ENCODE measurements around the gene NAV2. TPM values are rescaled to one million over a fixed set of nuclear protein-coding genes. Genes with fewer than 3 reads are reported as not detected.

The NAV2 gene
- total and polyA plus RNA-seq, 2 donors (not counting 1 experiment from before 2014, with no cell fraction given): 8.1 to 14.0 TPM

- Histone ChIP-seq H3K27me3 (ENCODE audit: control insufficient read depth, insufficient read depth, low read length) (no peaks in the 10 kb centered on the region), H3K4me3 (replicated peaks in 1 of 4; ENCODE audit: control extremely low read depth in 1 of 4, insufficient read depth in 1 of 4, low read depth in 3 of 4, low read length in 4 of 4) (no peak overlapping the region), H3K9ac (ENCODE audit: insufficient read depth, low read length) (no peak overlapping the region), H3K4me1 (ENCODE audit: control insufficient read depth, extremely low read depth, insufficient read depth, low read length) (no peaks in the 10 kb centered on the region), H3K9me3 (ENCODE audit: control insufficient read depth, insufficient read depth, low read depth, low read length) (no peaks in the 10 kb centered on the region), H4K20me1 (ENCODE audit: control insufficient read depth, extremely low read depth, insufficient read depth, low read length) (no peaks in the 10 kb centered on the region), H3K79me2 (ENCODE audit: control insufficient read depth, insufficient read depth, low read length) (no peaks in the 10 kb centered on the region), H3K27ac (ENCODE audit: insufficient read depth, low read length) (no peak overlapping the region), H3K36me3 (ENCODE audit: control insufficient read depth, insufficient read depth, low read length) (peaks cover 14% of the 10 kb centered on the region), H2AFZ (ENCODE audit: low read length) (no peak overlapping the region), H3K4me2 (ENCODE audit: extremely low read depth, insufficient read depth, low read length) (no peak overlapping the region)
- DNase-seq (ENCODE audit: low read depth in 2 of 2): peak in 1 of 2 donors; percentile 76
- no peak for TF ChIP-seq CTCF (conservative IDR thresholded peaks at IDR 0.05 in 1 of 2, IDR thresholded peaks at IDR 0.05 in 1 of 2; ENCODE audit: low read depth in 1 of 2, low read length in 2 of 2)
Measured at GRCh38 chr11:20058749-20059458, 346.3 kb downstream of the NAV2 start.

- no peaks in the 10 kb centered on the region for H3K9me3 ChIP-seq (ENCODE audit: control insufficient read depth, insufficient read depth, low read depth, low read length)
- no peaks in the 10 kb centered on the region for H3K79me2 ChIP-seq (ENCODE audit: control insufficient read depth, insufficient read depth, low read length)
- no peaks in the 10 kb centered on the region for H4K20me1 ChIP-seq (ENCODE audit: control insufficient read depth, extremely low read depth, insufficient read depth, low read length)
- no peak overlapping the region for H3K4me3 ChIP-seq (replicated peaks in 1 of 4; ENCODE audit: control extremely low read depth in 1 of 4, insufficient read depth in 1 of 4, low read depth in 3 of 4, low read length in 4 of 4)
- H3K27ac ChIP-seq (ENCODE audit: insufficient read depth, low read length): no peak overlapping the region
- H3K27me3 ChIP-seq (ENCODE audit: control insufficient read depth, insufficient read depth, low read length): no peaks in the 10 kb centered on the region
- peaks cover 13% of the 10 kb centered on the region for H3K36me3 ChIP-seq (ENCODE audit: control insufficient read depth, insufficient read depth, low read length)
- no peak overlapping the region for H2AFZ ChIP-seq (ENCODE audit: low read length)
- no peak overlapping the region for H3K9ac ChIP-seq (ENCODE audit: insufficient read depth, low read length)
- H3K4me1 ChIP-seq (ENCODE audit: control insufficient read depth, extremely low read depth, insufficient read depth, low read length): no peaks in the 10 kb centered on the region
- TF ChIP-seq CTCF (conservative IDR thresholded peaks at IDR 0.05 in 1 of 2, IDR thresholded peaks at IDR 0.05 in 1 of 2; ENCODE audit: low read depth in 1 of 2, low read length in 2 of 2) (no peak), EZH2 (IDR thresholded peaks at IDR 0.05; ENCODE audit: low read length, missing control alignments) (no peak)
- no peak overlapping the region for H3K4me2 ChIP-seq (ENCODE audit: extremely low read depth, insufficient read depth, low read length)
- no peak for DNase-seq (ENCODE audit: low read depth in 2 of 2)
Measured at GRCh38 chr11:20059587-20060021, 347.0 kb downstream of the NAV2 start.

- H2AFZ ChIP-seq (ENCODE audit: low read length): no peak overlapping the region
- H3K79me2 ChIP-seq (ENCODE audit: control insufficient read depth, insufficient read depth, low read length): no peaks in the 10 kb centered on the region
- no peak overlapping the region for H3K4me2 ChIP-seq (ENCODE audit: extremely low read depth, insufficient read depth, low read length)
- peaks cover 10% of the 10 kb centered on the region for H3K36me3 ChIP-seq (ENCODE audit: control insufficient read depth, insufficient read depth, low read length)
- DNase-seq (ENCODE audit: low read depth in 2 of 2): no peak
- no peaks in the 10 kb centered on the region for H3K27me3 ChIP-seq (ENCODE audit: control insufficient read depth, insufficient read depth, low read length)
- TF ChIP-seq CTCF (conservative IDR thresholded peaks at IDR 0.05 in 1 of 2, IDR thresholded peaks at IDR 0.05 in 1 of 2; ENCODE audit: low read depth in 1 of 2, low read length in 2 of 2): no peak
- TF ChIP-seq EZH2 (IDR thresholded peaks at IDR 0.05; ENCODE audit: low read length, missing control alignments): no peak
- no peaks in the 10 kb centered on the region for H3K9me3 ChIP-seq (ENCODE audit: control insufficient read depth, insufficient read depth, low read depth, low read length)
- no peaks in the 10 kb centered on the region for H4K20me1 ChIP-seq (ENCODE audit: control insufficient read depth, extremely low read depth, insufficient read depth, low read length)
- H3K9ac ChIP-seq (ENCODE audit: insufficient read depth, low read length): no peak overlapping the region
- no peaks in the 10 kb centered on the region for H3K4me1 ChIP-seq (ENCODE audit: control insufficient read depth, extremely low read depth, insufficient read depth, low read length)
- H3K27ac ChIP-seq (ENCODE audit: insufficient read depth, low read length): no peak overlapping the region
- H3K4me3 ChIP-seq (replicated peaks in 1 of 4; ENCODE audit: control extremely low read depth in 1 of 4, insufficient read depth in 1 of 4, low read depth in 3 of 4, low read length in 4 of 4): no peak overlapping the region
Measured at GRCh38 chr11:20060181-20060580, 347.5 kb downstream of the NAV2 start.
